Brain microvascular endothelial cell (primary cell): ENCODE results near the gene RARA.

Source experiments
- DNase-seq: peaks from one replicate; pipeline ENCODE4 v3.0.0-alpha.2; 2020
- H3K27ac ChIP-seq: fragments of 250-450 bp; sonication (Bioruptor Pico); 2 replicates; pipeline ENCODE4 v1.5.1; 2020; ENCODE audit warnings: mild to moderate bottlenecking, moderate library complexity
- H3K27me3 ChIP-seq: fragments of 250-450 bp; sonication (Bioruptor Pico); replicated peaks from 2 replicates; pipeline ENCODE4 v1.5.1; 2020; ENCODE audit warnings: mild to moderate bottlenecking
- H3K36me3 ChIP-seq: fragments of 250-450 bp; sonication (Bioruptor Pico); replicated peaks from 2 replicates; pipeline ENCODE4 v1.5.1; 2020; ENCODE audit warnings: mild to moderate bottlenecking
- H3K4me3 ChIP-seq: 2 replicates; pipeline ENCODE4 v1.5.1; 2011; ENCODE audit warnings: low read depth, mild to moderate bottlenecking, control low read depth, low read length, moderate library complexity
- CTCF ChIP-seq: IDR thresholded peaks from 2 replicates; pipeline ENCODE4 v1.5.1; 2011; ENCODE audit warnings: low read depth, mild to moderate bottlenecking, moderate library complexity, low read length, control low read depth, inconsistent platforms; ENCODE audit errors: missing control alignments
- in situ Hi-C: cut with HindIII; loops from 2 replicates; pipeline ENCODE4 v1.10.0; 2017; ENCODE audit warnings: low sequenced_read_pairs, low pct_ligation_motif_present

The RARA gene

GRCh38 chr17:40323391-40324381 is 14.7 kb downstream of the RARA start:
- in situ Hi-C loops = loop anchor here (25.0 kb wide), 1 partner anchor 214 kb away; no protein-coding TSS in a partner anchor
- H3K4me3 ChIP-seq = no peak overlapping the region
- no peaks in the 10 kb centered on the region for H3K36me3 ChIP-seq
- TF ChIP-seq CTCF = no peak
- no peak for DNase-seq
- H3K27ac ChIP-seq = peak overlapping the region; percentile 92
- no peaks in the 10 kb centered on the region for H3K27me3 ChIP-seq

GRCh38 chr17:40325156-40326013 is 16.4 kb downstream of the RARA start:
- Histone ChIP-seq H3K27me3 (no peaks in the 10 kb centered on the region), H3K27ac (no peak overlapping the region), H3K4me3 (no peak overlapping the region), H3K36me3 (no peaks in the 10 kb centered on the region)
- no peak for TF ChIP-seq CTCF
- DNase-seq = no peak
- in situ Hi-C loops = no loop called here

GRCh38 chr17:40326014-40326831 is 17.2 kb downstream of the RARA start:
- no peak for DNase-seq
- in situ Hi-C loops = no loop called here

GRCh38 chr17:40326832-40327199 is 17.8 kb downstream of the RARA start:
- no peak for TF ChIP-seq CTCF
- Histone ChIP-seq H3K27me3 (no peaks in the 10 kb centered on the region), H3K36me3 (peaks cover 3% of the 10 kb centered on the region), H3K27ac (no peak overlapping the region), H3K4me3 (no peak overlapping the region)
- in situ Hi-C loops = no loop called here
- DNase-seq = no peak

More at GRCh38 chr17:40326014-40326831, 17.2 kb downstream of the RARA start:
- no peak for TF ChIP-seq CTCF
- H3K27me3 ChIP-seq = no peaks in the 10 kb centered on the region
- no peak overlapping the region for H3K4me3 ChIP-seq
- peaks cover 3% of the 10 kb centered on the region for H3K36me3 ChIP-seq
- H3K27ac ChIP-seq = no peak overlapping the region

GRCh38 chr17:40327244-40327729 is 18.3 kb downstream of the RARA start:
- H3K36me3 ChIP-seq = peaks cover 3% of the 10 kb centered on the region
- TF ChIP-seq CTCF = no peak
- DNase-seq = no peak
- H3K4me3 ChIP-seq = no peak overlapping the region
- no peaks in the 10 kb centered on the region for H3K27me3 ChIP-seq
- no peak overlapping the region for H3K27ac ChIP-seq
- in situ Hi-C loops = no loop called here
